ENCODE results near the gene MAGI1.

DNA sequence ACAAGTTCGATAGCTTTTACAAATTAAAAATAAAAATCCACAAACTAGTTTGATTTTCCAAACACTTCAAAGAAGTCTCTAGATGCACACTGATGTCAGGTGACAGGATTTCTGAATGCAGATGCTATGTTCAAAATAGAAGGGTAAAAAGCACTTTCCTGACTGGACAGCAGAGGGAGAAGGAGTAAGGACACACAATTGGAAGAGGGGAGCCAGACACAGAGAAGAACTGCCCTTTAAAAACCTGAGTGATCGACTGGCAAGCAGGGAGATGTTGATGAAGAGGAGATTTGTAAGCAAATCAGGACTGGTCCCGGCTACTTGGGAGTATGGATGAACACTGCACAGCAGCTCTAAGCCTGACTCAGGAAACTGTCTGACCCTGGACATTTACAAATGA is 612.8 kb downstream of the MAGI1 start:
- TF ChIP-seq, protein P1, sequence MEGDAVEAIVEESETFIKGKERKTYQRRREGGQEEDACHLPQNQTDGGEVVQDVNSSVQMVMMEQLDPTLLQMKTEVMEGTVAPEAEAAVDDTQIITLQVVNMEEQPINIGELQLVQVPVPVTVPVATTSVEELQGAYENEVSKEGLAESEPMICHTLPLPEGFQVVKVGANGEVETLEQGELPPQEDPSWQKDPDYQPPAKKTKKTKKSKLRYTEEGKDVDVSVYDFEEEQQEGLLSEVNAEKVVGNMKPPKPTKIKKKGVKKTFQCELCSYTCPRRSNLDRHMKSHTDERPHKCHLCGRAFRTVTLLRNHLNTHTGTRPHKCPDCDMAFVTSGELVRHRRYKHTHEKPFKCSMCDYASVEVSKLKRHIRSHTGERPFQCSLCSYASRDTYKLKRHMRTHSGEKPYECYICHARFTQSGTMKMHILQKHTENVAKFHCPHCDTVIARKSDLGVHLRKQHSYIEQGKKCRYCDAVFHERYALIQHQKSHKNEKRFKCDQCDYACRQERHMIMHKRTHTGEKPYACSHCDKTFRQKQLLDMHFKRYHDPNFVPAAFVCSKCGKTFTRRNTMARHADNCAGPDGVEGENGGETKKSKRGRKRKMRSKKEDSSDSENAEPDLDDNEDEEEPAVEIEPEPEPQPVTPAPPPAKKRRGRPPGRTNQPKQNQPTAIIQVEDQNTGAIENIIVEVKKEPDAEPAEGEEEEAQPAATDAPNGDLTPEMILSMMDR (IDR thresholded peaks at IDR 0.05): peak in 1 of 4 experiments; percentile 20
- TF ChIP-seq POLR2A (IDR thresholded peaks at IDR 0.05) (no peak), POLR2AphosphoS5 (IDR thresholded peaks at IDR 0.05) (no peak)
